Coronary artery (tissue), 2 donors: ENCODE measurements around the gene PDE8B.

Source experiments
- DNase-seq: peaks from one replicate; pipeline ENCODE4 v3.0.0-alpha.2; 2017; ENCODE audit warnings: low spot score
- H3K27ac ChIP-seq, 2 donors: fragments of 200-600 bp; sonication (generic); one replicate each; pipeline ENCODE4 v1.5.1; 2016 to 2019
- H3K4me3 ChIP-seq: fragments of 200-600 bp; sonication (generic); 2 replicates; pipeline ENCODE4 v1.5.1; 2016; ENCODE audit warnings: mild to moderate bottlenecking, moderate library complexity
- CTCF ChIP-seq: fragments of 200-600 bp; sonication (generic); IDR thresholded peaks from one replicate; pipeline ENCODE4 v1.5.1; 2019; ENCODE audit warnings: antibody characterized with exemption

PDE8B gene

GRCh38 chr5:77316871-77317661, 106.6 kb downstream of the PDE8B start:
- Histone ChIP-seq H3K4me3 (no peak overlapping the region), H3K27ac (no peak overlapping the region)
- no peak for TF ChIP-seq CTCF
- no peak for DNase-seq

DNA sequence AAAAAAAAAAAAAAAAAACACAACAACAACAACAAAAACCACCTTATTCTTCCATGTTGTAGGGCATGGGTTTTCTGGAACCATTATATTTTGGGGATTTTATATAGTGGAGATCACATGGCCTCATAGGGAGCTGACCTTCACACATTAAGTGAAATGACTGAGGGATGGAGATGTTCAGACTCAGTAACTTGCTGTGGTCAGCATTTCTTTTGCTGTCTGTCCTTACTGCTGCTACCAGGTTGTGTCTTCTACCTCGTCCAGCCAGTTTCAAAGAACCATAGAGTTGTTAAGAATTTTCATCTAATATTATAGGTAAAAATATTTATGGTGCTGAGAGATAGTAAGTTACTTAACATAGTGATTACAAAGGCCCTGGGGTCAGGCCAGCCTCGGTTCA, 107.6 kb downstream of the PDE8B start:
- Histone ChIP-seq H3K4me3 (no peak overlapping the region), H3K27ac (no peak overlapping the region)
- DNase-seq, result no peak
- no peak for TF ChIP-seq CTCF

DNA sequence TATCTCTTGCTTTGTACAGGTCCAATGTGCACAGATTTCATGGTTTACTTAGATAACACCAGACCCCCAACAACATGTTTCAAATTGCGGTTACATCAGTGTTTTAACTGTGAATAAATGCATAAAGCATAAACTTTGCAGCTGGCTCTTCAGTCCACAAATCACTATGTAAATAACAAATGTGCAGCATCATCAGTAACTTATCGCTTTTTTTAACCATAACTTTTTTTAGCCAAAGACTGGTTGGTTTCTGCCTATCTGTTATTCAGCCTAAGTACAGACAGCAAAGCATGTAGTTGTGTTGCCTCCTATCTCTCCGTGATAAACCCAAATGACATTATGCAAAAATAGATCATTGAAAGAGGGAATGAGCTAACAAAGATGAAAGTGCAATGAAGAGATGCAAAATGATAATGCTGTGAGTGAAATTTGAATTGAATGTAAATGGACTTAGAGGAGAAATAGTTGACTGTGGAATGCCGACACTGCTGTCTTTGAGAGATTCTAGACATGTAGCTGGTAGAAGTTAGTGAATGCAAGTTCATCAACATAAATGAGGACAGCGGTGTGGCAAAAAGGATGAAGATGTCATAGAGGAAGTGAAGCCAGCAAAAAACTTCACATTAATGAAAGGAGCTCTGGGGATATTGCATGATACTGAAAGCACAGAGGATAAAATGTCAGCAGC, 108.8 kb downstream of the PDE8B start:
- H3K4me3 ChIP-seq, result no peak overlapping the region
- no peak overlapping the region for H3K27ac ChIP-seq
- no peak for DNase-seq
- TF ChIP-seq CTCF, result no peak

DNA sequence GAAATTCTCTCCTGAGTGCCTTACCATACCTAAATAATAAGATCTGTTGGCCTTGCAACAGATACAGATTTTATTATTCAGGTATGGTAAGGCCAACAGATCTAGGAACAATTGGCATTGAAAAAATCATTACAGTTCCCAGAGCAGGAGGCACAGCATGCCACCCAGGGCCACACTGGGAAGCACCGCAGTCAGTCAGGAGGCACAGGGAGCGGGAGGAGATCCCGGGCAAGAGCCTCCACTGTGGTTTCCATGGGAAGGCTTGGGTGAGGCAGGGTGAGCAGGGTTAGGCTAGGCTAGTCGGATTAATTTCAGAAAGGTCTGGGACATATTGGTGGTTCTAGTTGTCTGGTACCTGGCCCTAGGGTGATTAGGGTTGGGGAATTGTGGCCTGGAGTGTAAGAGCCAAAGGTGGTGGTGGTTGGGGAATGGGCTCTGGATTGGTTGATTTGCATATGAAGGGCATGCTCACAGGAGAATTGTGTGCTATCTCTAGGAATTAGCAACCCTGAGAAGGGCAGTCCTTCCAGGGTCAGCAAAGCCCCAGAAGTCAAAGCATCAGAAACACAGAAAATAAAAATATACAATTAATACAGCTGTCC, 111.4 kb downstream of the PDE8B start:
- no peak for TF ChIP-seq CTCF
- no peak for DNase-seq
- Histone ChIP-seq H3K27ac (no peak overlapping the region), H3K4me3 (no peak overlapping the region)

DNA sequence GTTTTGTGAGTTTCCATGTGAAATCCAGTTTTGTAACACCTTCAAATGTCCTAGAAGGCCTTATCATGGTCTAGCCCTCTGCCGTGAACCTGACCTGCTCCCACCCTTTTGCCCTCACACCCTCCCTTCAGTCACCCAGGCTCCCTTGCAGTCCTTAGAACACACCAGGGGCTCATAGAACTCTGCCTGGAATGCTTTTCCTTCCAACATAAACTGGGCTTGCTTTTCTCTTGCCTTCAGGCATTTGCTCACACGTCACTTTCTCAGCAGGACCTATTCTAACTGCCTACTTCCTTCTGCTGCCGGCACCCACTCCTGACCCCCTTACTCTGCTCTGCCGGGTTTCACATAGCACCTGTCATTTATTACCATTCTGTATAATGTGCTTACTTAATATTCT, 111.9 kb downstream of the PDE8B start:
- Histone ChIP-seq H3K4me3 (no peak overlapping the region), H3K27ac (no peak overlapping the region)
- no peak for DNase-seq
- TF ChIP-seq CTCF, result no peak

DNA sequence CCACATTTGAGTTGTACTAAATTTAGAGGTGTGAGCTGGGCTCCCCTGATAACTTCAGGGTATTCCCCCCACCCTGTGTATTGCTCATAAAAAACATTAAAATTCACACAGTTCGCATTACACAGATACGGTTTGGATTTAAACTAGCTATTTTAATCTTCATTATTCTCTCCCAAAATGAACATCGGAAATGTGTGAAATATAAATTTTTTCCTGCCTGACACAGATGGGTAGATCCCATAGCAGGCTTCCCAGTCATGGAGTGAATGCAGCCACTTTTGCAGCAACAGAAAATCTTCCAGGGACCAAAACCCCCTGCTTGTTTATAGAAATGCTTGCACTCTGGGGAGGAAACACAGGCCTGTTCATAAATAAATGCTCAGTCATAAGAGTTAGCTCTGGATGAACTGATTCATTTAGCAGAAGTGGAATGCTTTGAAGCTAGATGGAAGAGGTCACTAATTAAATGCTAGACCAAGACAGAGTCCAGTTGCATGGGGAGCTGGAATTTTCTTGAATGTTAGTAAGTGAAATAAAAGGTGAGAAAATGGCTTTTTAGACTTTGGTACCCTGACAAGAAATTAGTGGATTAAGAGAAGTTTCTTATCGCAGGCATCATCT, 115.6 kb downstream of the PDE8B start:
- no peak overlapping the region for H3K4me3 ChIP-seq
- no peak for DNase-seq
- H3K27ac ChIP-seq, result no peak overlapping the region
- TF ChIP-seq CTCF, result no peak
